ENCODE measurements around the gene SUGCT. TPM values are rescaled to one million over a fixed set of nuclear protein-coding genes. Genes with fewer than 3 reads are reported as not detected.

The SUGCT gene
- total RNA-seq, 1 donor from 2014 or later = 4.4 TPM

DNA sequence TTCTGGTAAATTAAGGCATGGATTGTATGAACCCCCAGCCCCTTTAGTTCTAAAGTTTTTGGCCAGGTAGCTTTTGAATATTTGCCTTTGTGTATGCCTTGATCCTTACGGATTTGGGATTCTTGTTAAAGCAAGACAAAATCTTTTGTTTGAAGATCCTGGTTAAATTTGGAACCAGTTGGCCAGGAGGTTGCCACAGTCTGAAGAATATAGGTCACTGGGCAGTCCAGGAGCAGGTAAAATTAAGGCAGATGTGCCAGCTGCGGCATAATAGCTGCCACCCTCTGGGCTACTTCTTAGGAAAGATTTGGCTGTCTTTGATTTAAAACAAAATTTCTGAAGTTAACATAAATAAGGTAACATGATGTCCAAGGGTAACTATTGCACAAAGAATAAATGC is 192.3 kb downstream of the SUGCT start:
- TF ChIP-seq, protein P1, sequence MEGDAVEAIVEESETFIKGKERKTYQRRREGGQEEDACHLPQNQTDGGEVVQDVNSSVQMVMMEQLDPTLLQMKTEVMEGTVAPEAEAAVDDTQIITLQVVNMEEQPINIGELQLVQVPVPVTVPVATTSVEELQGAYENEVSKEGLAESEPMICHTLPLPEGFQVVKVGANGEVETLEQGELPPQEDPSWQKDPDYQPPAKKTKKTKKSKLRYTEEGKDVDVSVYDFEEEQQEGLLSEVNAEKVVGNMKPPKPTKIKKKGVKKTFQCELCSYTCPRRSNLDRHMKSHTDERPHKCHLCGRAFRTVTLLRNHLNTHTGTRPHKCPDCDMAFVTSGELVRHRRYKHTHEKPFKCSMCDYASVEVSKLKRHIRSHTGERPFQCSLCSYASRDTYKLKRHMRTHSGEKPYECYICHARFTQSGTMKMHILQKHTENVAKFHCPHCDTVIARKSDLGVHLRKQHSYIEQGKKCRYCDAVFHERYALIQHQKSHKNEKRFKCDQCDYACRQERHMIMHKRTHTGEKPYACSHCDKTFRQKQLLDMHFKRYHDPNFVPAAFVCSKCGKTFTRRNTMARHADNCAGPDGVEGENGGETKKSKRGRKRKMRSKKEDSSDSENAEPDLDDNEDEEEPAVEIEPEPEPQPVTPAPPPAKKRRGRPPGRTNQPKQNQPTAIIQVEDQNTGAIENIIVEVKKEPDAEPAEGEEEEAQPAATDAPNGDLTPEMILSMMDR (conservative IDR thresholded peaks at IDR 0.05; ENCODE audit: low read depth, low read length) = no peak
- no peak overlapping the region for H3K4me3 ChIP-seq (ENCODE audit: low read depth, low read length)
- DNase-seq (ENCODE audit: low read depth) = no peak

DNA sequence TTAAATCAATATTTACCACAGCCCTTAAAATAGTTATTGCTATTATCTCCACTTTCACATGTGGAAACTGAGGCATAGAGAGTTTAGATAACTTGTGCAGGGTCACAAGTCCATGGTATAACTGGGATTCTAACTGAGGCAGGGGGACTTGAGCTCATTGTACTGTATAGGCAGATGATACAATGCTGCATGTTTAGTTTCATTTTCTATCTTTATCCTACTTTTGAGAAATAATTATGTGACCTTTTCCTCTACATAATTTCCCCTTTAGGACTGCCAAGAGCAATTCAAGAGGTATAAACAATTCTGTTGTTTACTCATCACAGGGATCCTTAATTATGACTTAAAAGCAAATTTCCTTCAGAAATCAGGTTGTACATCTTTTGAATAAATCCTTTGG is 193.1 kb downstream of the SUGCT start:
- DNase-seq (ENCODE audit: low read depth) = no peak
- no peak overlapping the region for H3K4me3 ChIP-seq (ENCODE audit: low read depth, low read length)
- TF ChIP-seq, protein P1 (conservative IDR thresholded peaks at IDR 0.05; ENCODE audit: low read depth, low read length) = no peak

DNA sequence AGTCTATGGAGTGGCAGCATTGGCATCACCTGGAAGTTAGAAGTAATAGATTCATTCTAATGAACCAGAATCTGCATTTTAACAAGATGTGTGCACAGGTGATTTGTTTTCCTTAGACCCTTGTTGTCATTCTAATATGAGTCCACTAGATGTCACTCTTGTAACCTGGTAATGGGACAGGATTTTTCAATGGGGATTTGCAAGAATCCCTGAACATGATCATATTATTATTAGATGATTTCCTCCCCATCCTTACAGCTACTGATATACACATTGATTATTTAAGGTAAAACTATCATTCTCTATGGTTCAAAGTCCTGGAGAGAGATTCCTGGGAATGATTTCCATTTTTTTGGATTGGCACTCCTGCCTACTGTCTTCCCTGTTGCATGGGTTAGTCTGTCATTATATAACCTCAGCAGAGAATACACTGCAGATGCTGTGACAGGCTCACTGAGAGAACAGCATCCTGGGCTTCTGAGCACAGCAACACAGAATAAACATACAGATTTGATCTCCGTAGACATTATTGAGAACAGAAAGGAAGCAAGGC is 194.9 kb downstream of the SUGCT start:
- TF ChIP-seq, protein P1 (conservative IDR thresholded peaks at IDR 0.05; ENCODE audit: low read depth, low read length) = peak; percentile 75
- no peak overlapping the region for H3K4me3 ChIP-seq (ENCODE audit: low read depth, low read length)
- DNase-seq (ENCODE audit: low read depth) = no peak

DNA sequence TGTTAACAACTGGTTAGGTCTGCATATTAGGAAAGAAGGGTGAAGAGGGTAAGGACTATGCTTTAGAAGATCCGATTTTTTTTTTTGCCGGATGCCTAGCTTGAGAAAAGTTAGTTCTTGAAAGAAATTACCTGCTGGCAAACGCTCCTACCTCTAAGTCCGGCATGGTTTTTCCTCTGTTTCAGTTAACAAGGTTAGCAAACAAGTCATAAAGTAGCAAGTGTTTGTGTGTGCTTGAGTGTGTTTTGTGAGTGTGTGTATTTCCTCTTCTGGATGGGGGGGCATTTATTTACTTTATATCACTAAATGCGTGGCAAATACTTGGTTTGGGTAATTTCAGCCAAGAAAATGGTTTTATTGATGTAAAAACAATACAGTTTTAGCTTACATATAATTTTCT is 195.6 kb downstream of the SUGCT start:
- TF ChIP-seq, protein P1 (conservative IDR thresholded peaks at IDR 0.05; ENCODE audit: low read depth, low read length) = no peak
- no peak overlapping the region for H3K4me3 ChIP-seq (ENCODE audit: low read depth, low read length)
- no peak for DNase-seq (ENCODE audit: low read depth)

DNA sequence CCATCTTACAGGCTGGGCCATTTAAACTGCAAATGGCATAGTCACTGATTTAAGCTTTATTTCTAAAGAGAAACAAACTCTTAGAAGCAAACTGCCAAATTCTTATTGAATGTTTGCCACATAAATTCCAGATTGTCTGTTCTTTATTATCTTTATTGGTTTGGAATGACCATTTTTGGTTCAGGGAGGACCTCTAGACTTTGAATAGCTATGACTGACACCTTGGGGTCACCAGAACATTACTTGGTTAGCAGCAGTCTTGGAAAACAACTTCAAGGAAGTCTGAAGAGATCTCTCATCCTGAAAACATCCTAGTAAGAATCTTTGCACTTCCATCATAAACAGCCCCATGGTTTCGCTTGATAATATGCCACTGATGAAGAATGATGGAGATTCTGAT is 197.1 kb downstream of the SUGCT start:
- no peak overlapping the region for H3K4me3 ChIP-seq (ENCODE audit: low read depth, low read length)
- TF ChIP-seq, protein P1 (conservative IDR thresholded peaks at IDR 0.05; ENCODE audit: low read depth, low read length) = no peak
- no peak for DNase-seq (ENCODE audit: low read depth)

DNA sequence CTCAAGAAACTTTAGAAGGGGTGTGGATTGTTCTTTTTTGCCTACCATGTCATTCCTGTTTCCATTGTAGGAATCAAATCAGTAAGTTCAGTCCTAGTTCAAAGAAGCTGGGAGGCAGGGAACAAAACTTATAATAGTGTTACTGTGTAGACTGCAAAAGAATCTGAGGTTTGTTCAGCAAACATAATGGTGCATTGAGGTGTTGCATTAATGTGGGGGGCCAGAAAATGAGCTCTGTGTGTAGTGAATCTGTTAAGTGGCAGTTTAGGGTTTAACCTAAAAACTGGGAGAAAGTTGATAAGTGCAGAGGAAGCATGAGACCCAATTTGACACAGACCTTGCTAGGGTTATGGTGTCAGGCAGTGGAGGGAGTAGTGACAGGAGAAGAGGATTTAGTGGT is 197.7 kb downstream of the SUGCT start:
- TF ChIP-seq, protein P1 (conservative IDR thresholded peaks at IDR 0.05; ENCODE audit: low read depth, low read length) = no peak
- H3K4me3 ChIP-seq (ENCODE audit: low read depth, low read length) = no peak overlapping the region
- DNase-seq (ENCODE audit: low read depth) = no peak

DNA sequence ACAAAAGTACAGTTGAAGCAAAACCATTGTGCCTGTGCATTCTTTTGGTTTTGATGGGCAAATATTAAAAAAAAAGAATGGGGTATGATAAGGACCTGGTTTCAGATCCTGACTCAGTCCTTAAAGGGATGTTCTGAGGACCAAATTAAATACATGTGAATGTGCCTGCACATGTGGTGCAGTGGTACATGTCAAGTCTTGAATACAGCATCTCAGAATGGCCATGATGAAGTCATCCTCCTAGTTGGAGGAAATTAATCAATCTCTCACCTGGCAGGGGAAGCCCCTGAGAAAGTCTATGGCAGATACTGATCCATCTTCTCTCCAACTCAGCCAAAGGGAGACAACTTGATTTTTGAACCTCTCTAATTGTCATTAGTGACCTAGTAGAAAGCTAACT is 207.0 kb downstream of the SUGCT start:
- no peak overlapping the region for H3K4me3 ChIP-seq (ENCODE audit: low read depth, low read length)
- DNase-seq (ENCODE audit: low read depth) = no peak
- TF ChIP-seq, protein P1 (conservative IDR thresholded peaks at IDR 0.05; ENCODE audit: low read depth, low read length) = no peak
